ENCODE results near the gene MAPK10. TPM values are rescaled to one million over a fixed set of nuclear protein-coding genes. Genes with fewer than 3 reads are reported as not detected.

The MAPK10 gene
- total RNA-seq, 2 experiments from 2014 or later, result 0.28 to 0.36 TPM

DNA sequence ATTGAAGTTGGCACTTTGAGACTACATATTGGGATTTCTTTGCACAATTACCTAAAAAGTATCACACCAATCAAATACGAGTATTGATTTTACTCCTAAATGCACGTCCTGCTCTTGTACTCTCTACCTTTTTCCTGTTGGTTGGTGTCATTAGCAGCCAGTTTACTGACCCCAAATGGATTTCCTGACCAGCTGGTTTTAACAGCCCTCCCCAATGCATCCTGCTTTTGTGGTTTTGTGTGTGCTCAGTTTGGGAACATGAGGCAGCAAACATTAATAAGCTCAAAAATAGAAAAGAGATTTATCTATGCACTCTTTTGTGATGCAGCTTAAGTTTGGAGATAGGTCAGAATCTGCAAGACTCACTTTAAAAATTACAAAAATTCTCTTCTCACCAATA, 230.3 kb downstream of the MAPK10 start:
- ChIA-PET CTCF (interaction anchor here (0.6 kb wide), 1 partner anchor 14 kb away, joined by 3 read pairs; no protein-coding TSS in a partner anchor), POLR2A (no interaction called here)
- no peak for ATAC-seq (ENCODE audit: poor library complexity)
- Mint-ChIP-seq H3K9me3 (peaks cover 2% of the 10 kb centered on the region), H3K4me3 (no peak overlapping the region), H3K27me3 (no peaks in the 10 kb centered on the region), H3K27ac (no peak overlapping the region), H3K36me3 (ENCODE audit: low read depth) (no peaks in the 10 kb centered on the region), H3K4me1 (ENCODE audit: low read depth) (no peaks in the 10 kb centered on the region)
- H3K9me3 ChIP-seq (ENCODE audit: control insufficient read depth in 1 of 2, insufficient read depth in 1 of 2, low read length in 2 of 2), result no peaks in the 10 kb centered on the region
- TF ChIP-seq, protein P1, sequence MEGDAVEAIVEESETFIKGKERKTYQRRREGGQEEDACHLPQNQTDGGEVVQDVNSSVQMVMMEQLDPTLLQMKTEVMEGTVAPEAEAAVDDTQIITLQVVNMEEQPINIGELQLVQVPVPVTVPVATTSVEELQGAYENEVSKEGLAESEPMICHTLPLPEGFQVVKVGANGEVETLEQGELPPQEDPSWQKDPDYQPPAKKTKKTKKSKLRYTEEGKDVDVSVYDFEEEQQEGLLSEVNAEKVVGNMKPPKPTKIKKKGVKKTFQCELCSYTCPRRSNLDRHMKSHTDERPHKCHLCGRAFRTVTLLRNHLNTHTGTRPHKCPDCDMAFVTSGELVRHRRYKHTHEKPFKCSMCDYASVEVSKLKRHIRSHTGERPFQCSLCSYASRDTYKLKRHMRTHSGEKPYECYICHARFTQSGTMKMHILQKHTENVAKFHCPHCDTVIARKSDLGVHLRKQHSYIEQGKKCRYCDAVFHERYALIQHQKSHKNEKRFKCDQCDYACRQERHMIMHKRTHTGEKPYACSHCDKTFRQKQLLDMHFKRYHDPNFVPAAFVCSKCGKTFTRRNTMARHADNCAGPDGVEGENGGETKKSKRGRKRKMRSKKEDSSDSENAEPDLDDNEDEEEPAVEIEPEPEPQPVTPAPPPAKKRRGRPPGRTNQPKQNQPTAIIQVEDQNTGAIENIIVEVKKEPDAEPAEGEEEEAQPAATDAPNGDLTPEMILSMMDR (IDR thresholded peaks at IDR 0.05), result no peak
- intact Hi-C loops (cut with DNase I, micrococcal nuclease), result no loop called here
- no peaks in the 10 kb centered on the region for H3K27me3 ChIP-seq (ENCODE audit: control insufficient read depth in 1 of 2, insufficient read depth in 2 of 2, low read length in 2 of 2)
- H3K4me1 ChIP-seq (ENCODE audit: insufficient read depth, low read length), result no peaks in the 10 kb centered on the region
- no peak for DNase-seq
- no peak overlapping the region for H3K4me3 ChIP-seq (ENCODE audit: low read length)
- no peaks in the 10 kb centered on the region for H3K36me3 ChIP-seq (ENCODE audit: insufficient read depth, low read length)
- no peak overlapping the region for H3K27ac ChIP-seq (ENCODE audit: low read depth in 1 of 2, low read length in 2 of 2)

DNA sequence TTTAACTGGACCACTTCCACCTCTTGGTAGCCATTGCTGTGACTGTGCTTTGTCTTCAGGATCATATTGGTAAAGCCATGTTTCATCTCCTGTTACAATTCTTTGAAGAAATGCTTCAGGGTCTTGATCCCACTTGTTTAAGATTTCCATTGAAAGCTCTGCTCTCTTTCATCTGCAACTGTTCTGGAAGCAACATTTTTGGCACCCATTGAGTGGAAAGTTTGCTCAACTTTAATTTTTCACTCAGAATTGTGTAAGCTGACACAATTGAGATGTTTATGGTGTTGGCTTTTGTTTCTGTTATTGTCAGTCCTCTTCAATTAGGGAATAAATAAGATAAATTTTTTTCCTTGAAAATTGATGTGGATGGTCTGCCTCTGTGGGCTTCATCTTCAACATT, 237.4 kb downstream of the MAPK10 start:
- no peaks in the 10 kb centered on the region for H3K36me3 Mint-ChIP-seq (ENCODE audit: low read depth)
- H3K27ac Mint-ChIP-seq, result no peak overlapping the region
- intact Hi-C loops (cut with DNase I, micrococcal nuclease), result no loop called here
- DNase-seq (no peak), ATAC-seq (ENCODE audit: poor library complexity) (no peak)
- CTCF ChIA-PET, result no interaction called here
- no peaks in the 10 kb centered on the region for H3K27me3 Mint-ChIP-seq
- Histone ChIP-seq H3K4me1 (ENCODE audit: insufficient read depth, low read length) (no peaks in the 10 kb centered on the region), H3K36me3 (ENCODE audit: insufficient read depth, low read length) (no peaks in the 10 kb centered on the region), H3K27ac (ENCODE audit: low read depth in 1 of 2, low read length in 2 of 2) (no peak overlapping the region), H3K9me3 (ENCODE audit: control insufficient read depth in 1 of 2, insufficient read depth in 1 of 2, low read length in 2 of 2) (no peaks in the 10 kb centered on the region), H3K27me3 (ENCODE audit: control insufficient read depth in 1 of 2, insufficient read depth in 2 of 2, low read length in 2 of 2) (no peaks in the 10 kb centered on the region), H3K4me3 (ENCODE audit: low read length) (no peak overlapping the region)
- TF ChIP-seq, protein P1 (IDR thresholded peaks at IDR 0.05), result no peak
- H3K9me3 Mint-ChIP-seq, result peaks cover 3% of the 10 kb centered on the region
- POLR2A ChIA-PET, result no interaction called here
- no peaks in the 10 kb centered on the region for H3K4me1 Mint-ChIP-seq (ENCODE audit: low read depth)
- no peak overlapping the region for H3K4me3 Mint-ChIP-seq

DNA sequence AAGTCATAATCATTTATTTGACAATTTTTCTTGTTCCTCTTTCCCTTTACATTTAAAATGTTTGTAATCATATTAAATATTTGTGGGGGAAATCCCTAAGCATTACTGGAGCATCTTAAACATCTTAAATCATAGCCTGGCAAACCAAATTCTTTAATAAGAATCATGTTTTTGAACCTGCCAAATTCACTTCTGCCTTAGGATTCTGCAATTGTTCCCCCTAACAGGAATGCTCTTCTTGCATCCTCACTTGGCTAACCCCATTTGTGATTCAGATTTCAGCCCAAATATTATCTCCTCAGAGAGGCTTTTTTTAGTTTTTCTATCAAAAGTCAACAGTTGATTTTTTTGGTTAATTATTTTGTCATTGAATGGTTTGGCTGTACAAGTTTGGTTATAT, 241.1 kb downstream of the MAPK10 start:
- Mint-ChIP-seq H3K27ac (no peak overlapping the region), H3K9me3 (peaks cover 3% of the 10 kb centered on the region), H3K4me1 (ENCODE audit: low read depth) (no peaks in the 10 kb centered on the region), H3K36me3 (ENCODE audit: low read depth) (no peaks in the 10 kb centered on the region), H3K4me3 (no peak overlapping the region), H3K27me3 (no peaks in the 10 kb centered on the region)
- intact Hi-C loops (cut with DNase I, micrococcal nuclease), result no loop called here
- TF ChIP-seq, protein P1 (IDR thresholded peaks at IDR 0.05), result no peak
- no peaks in the 10 kb centered on the region for H3K4me1 ChIP-seq (ENCODE audit: insufficient read depth, low read length)
- H3K27ac ChIP-seq (ENCODE audit: low read depth in 1 of 2, low read length in 2 of 2), result no peak overlapping the region
- CTCF ChIA-PET, result no interaction called here
- DNase-seq, result no peak
- H3K36me3 ChIP-seq (ENCODE audit: insufficient read depth, low read length), result no peaks in the 10 kb centered on the region
- peaks cover 0 to 15% of the 10 kb centered on the region in 2 experiments for H3K9me3 ChIP-seq (ENCODE audit: control insufficient read depth in 1 of 2, insufficient read depth in 1 of 2, low read length in 2 of 2)
- H3K4me3 ChIP-seq (ENCODE audit: low read length), result no peak overlapping the region
- no peaks in the 10 kb centered on the region for H3K27me3 ChIP-seq (ENCODE audit: control insufficient read depth in 1 of 2, insufficient read depth in 2 of 2, low read length in 2 of 2)
- POLR2A ChIA-PET, result no interaction called here
- ATAC-seq (ENCODE audit: poor library complexity), result no peak
